HEK293 (cell line): ENCODE results near the gene LHX6.

Source experiments
- CTCF ChIP-seq: fragments of 450-650 bp; formaldehyde crosslinking; IDR thresholded peaks from 2 replicates; pipeline ENCODE4 v1.5.1; 2016; ENCODE audit warnings: missing biosample characterization, missing genetic modification characterization
- PATZ1 ChIP-seq: fragments of 450-650 bp; formaldehyde crosslinking; IDR thresholded peaks from 2 replicates; pipeline ENCODE4 v1.5.1; 2016; ENCODE audit warnings: missing biosample characterization, missing genetic modification characterization
- ZBTB26 ChIP-seq: fragments of 450-650 bp; formaldehyde crosslinking; optimal IDR thresholded peaks from 2 replicates; pipeline ENCODE3; 2016; ENCODE audit warnings: missing biosample characterization, mild to moderate bottlenecking, missing genetic modification characterization
- ZNF140 ChIP-seq: fragments of 450-650 bp; formaldehyde crosslinking; IDR thresholded peaks from 2 replicates; pipeline ENCODE4 v1.5.1; 2016; ENCODE audit warnings: missing biosample characterization, missing genetic modification characterization
- ZNF24 ChIP-seq: fragments of 450-650 bp; formaldehyde crosslinking; IDR thresholded peaks from 2 replicates; pipeline ENCODE4 v1.5.1; 2016; ENCODE audit warnings: missing biosample characterization, missing genetic modification characterization
- ZNF335 ChIP-seq: fragments of 450-650 bp; formaldehyde crosslinking; conservative IDR thresholded peaks from 2 replicates; pipeline ENCODE4 v1.5.1; 2016; ENCODE audit warnings: missing biosample characterization, missing genetic modification characterization
- ZNF398 ChIP-seq: fragments of 450-650 bp; formaldehyde crosslinking; IDR thresholded peaks from 2 replicates; pipeline ENCODE4 v1.5.1; 2017; ENCODE audit warnings: missing biosample characterization, missing genetic modification characterization
- ZNF530 ChIP-seq: fragments of 450-650 bp; formaldehyde crosslinking; IDR thresholded peaks from 2 replicates; pipeline ENCODE4 v1.5.1; 2016; ENCODE audit warnings: low read depth, missing biosample characterization, missing genetic modification characterization
- ZNF621 ChIP-seq: fragments of 450-650 bp; formaldehyde crosslinking; IDR thresholded peaks from 2 replicates; pipeline ENCODE4 v1.5.1; 2017; ENCODE audit warnings: missing biosample characterization, missing genetic modification characterization
- ZNF623 ChIP-seq: fragments of 450-650 bp; formaldehyde crosslinking; IDR thresholded peaks from 2 replicates; pipeline ENCODE4 v1.5.1; 2016; ENCODE audit warnings: missing biosample characterization, missing genetic modification characterization

- TF ChIP-seq ZNF623 (tag by site-specific recombination) (no peak), ZNF530 (tag by site-specific recombination) (no peak), ZNF621 (tag by site-specific recombination) (no peak), CTCF (no peak), ZNF335 (tag by site-specific recombination) (no peak), ZBTB26 (no peak), PATZ1 (tag by site-specific recombination) (no peak), ZNF24 (tag by site-specific recombination) (no peak), ZNF398 (tag by site-specific recombination) (no peak), ZNF140 (tag by site-specific recombination) (no peak)
Measured at GRCh38 chr9:122197882-122198281, 30.9 kb downstream of the LHX6 start.
